Measurements from ENCODE around the gene CLEC10A. TPM values are rescaled to one million over a fixed set of nuclear protein-coding genes. Genes with fewer than 3 reads are reported as not detected.

Gene CLEC10A
- total RNA-seq, 4 donors from 2014 or later: 1.8 to 9.9 (median 5.6) TPM

DNA sequence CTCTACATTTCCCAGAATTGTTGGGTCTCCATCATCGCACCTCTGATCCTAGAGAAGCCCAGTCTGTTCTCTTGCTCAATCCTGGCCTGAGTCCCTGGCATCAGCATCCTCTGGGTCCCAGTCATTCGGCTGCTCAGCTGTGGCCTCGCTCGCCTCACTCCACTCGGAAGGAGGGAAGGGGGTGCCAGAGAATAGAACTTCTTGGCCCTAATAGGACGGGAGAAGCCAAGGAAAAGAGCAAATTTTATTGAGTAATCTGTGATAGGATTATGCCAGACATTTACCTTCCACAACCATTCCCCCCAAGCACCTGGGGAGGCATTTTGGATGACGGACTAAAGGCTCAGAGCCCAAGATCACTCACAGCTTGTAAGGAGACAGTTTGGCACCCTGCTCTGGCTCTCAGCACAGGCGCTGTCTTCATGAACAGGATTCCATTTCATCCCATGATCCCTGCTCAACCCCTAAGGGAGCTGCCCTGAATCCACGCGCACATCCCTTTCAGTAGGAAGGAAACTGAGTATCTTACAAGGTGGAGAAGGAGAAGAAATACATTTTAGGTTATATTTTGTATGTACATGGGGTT lies 498 bp upstream of the CLEC10A start:
- Histone ChIP-seq H3K27me3 (no peaks in the 10 kb centered on the region), H3K4me3 (no peak overlapping the region), H3K36me3 (no peaks in the 10 kb centered on the region), H3K27ac (no peak overlapping the region), H3K4me1 (no peaks in the 10 kb centered on the region), H3K9me3 (no peaks in the 10 kb centered on the region)
- no peak for DNase-seq
- no peak for TF ChIP-seq POLR2A (IDR thresholded peaks at IDR 0.05)
- TF ChIP-seq, protein P1, sequence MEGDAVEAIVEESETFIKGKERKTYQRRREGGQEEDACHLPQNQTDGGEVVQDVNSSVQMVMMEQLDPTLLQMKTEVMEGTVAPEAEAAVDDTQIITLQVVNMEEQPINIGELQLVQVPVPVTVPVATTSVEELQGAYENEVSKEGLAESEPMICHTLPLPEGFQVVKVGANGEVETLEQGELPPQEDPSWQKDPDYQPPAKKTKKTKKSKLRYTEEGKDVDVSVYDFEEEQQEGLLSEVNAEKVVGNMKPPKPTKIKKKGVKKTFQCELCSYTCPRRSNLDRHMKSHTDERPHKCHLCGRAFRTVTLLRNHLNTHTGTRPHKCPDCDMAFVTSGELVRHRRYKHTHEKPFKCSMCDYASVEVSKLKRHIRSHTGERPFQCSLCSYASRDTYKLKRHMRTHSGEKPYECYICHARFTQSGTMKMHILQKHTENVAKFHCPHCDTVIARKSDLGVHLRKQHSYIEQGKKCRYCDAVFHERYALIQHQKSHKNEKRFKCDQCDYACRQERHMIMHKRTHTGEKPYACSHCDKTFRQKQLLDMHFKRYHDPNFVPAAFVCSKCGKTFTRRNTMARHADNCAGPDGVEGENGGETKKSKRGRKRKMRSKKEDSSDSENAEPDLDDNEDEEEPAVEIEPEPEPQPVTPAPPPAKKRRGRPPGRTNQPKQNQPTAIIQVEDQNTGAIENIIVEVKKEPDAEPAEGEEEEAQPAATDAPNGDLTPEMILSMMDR (IDR thresholded peaks at IDR 0.05): no peak

DNA sequence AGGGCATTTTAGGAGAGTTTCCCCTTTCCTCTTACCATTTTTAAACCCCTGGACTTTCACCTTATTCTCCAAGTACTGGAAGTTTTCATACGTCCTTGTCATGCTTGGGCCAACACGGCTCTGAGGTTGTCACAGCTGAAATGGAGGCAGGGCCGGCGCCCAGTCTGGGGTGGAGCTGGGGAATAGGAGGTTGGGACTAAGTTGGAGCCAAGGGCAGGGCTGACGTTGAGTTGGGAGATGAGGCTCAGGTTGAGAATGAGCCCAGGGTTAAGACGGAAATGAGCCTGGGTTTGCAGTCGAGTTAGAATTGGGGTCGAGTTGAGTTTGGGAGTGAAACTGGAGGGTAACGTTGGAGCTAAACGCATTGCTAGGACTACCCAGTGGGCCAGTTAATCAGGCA lies 1.3 kb downstream of the CLEC10A start:
- DNase-seq: no peak

DNA sequence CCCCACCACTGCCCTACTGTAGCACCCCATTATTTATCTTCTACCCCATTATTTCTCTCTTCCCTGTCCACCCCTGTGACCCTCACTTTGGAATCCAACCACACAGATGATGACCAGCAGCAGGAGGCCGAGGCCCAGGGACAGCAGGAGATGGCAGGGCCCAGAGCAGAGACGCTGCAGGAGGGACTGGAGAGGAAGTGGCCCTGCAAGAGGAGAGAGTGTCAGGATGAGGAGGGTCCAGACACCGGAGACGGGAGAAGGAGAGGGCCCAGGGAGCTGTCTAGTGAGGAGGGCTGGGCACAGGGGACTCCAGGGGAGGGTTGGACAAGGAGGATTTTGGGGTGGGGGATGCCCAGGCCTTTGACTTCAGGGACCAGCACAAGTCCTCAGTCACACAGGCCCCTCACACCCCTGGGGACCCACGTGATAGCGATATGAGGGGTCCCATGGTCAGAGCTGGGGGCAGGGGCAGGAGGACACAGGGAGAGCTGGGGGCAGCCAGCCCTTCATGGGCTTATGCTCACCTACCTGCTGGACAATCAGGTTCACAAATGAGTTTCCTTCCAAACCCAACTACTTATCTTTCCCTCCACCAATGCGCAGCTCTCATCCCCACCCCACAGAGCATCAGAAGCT lies 2.0 kb downstream of the CLEC10A start:
- no peak for DNase-seq
- H3K4me3 ChIP-seq: peak overlapping the region in 1 of 4 donors; percentile 11
- no peaks in the 10 kb centered on the region for H3K9me3 ChIP-seq
- no peaks in the 10 kb centered on the region for H3K27me3 ChIP-seq
- H3K36me3 ChIP-seq: no peaks in the 10 kb centered on the region
- H3K4me1 ChIP-seq: no peaks in the 10 kb centered on the region
- H3K27ac ChIP-seq: no peak overlapping the region
- no peak for TF ChIP-seq POLR2A (IDR thresholded peaks at IDR 0.05)
- TF ChIP-seq, protein P1 (IDR thresholded peaks at IDR 0.05): no peak

More for the DNA sequence above, 1.3 kb downstream of the CLEC10A start:
- H3K27me3 ChIP-seq: no peaks in the 10 kb centered on the region
- H3K36me3 ChIP-seq: no peaks in the 10 kb centered on the region
- no peaks in the 10 kb centered on the region for H3K4me1 ChIP-seq
- TF ChIP-seq, protein P1 (IDR thresholded peaks at IDR 0.05): no peak
- TF ChIP-seq POLR2A (IDR thresholded peaks at IDR 0.05): no peak
- peak overlapping the region in 1 of 4 donors; percentile 11 for H3K4me3 ChIP-seq
- no peaks in the 10 kb centered on the region for H3K9me3 ChIP-seq
- no peak overlapping the region for H3K27ac ChIP-seq

DNA sequence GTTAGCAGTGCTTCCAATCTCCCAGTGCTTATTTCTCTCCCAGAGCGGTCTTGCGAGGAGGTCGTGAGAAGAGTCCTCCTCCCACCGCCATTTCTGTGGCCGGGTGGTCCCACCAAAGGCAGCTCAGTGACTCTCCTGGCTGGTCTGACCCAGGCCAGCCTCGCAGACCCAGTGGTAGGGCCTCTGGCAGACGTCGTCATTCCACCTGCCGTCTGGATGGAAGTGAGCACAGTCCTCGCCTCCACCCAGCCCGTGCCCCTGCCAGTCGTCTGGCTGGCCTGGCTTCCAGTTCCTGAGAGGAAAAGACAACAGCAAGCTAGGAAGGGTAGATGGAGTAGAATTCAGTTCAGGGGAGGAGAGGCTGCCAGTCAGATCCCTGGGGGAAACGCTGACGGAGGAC lies 5.1 kb downstream of the CLEC10A start:
- H3K9me3 ChIP-seq: no peaks in the 10 kb centered on the region
- no peak for DNase-seq
- TF ChIP-seq, protein P1 (IDR thresholded peaks at IDR 0.05): no peak
- TF ChIP-seq POLR2A (IDR thresholded peaks at IDR 0.05): no peak
- H3K4me3 ChIP-seq: no peak overlapping the region
- no peaks in the 10 kb centered on the region for H3K4me1 ChIP-seq
- no peaks in the 10 kb centered on the region for H3K27me3 ChIP-seq
- no peaks in the 10 kb centered on the region for H3K36me3 ChIP-seq
- H3K27ac ChIP-seq: no peak overlapping the region

DNA sequence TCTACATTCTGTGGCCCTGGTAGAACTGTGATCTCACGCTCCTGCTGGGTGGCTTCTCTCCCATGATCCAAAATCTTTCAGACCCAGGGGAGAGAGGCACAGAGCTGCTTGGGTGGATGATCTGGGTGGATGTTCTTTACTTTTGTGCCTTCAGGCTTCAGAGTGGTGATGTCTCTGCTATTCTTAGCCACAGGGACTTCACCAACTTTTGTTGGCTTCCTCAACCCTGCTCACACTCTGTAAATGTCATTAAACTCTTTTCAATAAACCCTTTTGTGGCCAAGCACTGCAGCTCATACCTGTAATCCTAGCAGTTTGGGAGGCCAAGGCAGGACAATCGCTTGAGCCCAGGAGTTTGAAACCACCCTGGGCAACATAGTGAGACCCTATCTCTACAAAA lies 7.6 kb downstream of the CLEC10A start:
- no peak for DNase-seq
- no peaks in the 10 kb centered on the region for H3K27me3 ChIP-seq
- TF ChIP-seq, protein P1 (IDR thresholded peaks at IDR 0.05): no peak
- TF ChIP-seq POLR2A (IDR thresholded peaks at IDR 0.05): no peak
- no peak overlapping the region for H3K27ac ChIP-seq
- H3K4me1 ChIP-seq: no peaks in the 10 kb centered on the region
- H3K36me3 ChIP-seq: no peaks in the 10 kb centered on the region
- no peak overlapping the region for H3K4me3 ChIP-seq
- peaks cover 0 to 8% (median 2%) of the 10 kb centered on the region in 4 donors for H3K9me3 ChIP-seq
